ENCODE results near the gene COX8A.
A peak's percentile ranks its signal among the peaks of the same experiment; 100 is the strongest.

Gene COX8A

DNA sequence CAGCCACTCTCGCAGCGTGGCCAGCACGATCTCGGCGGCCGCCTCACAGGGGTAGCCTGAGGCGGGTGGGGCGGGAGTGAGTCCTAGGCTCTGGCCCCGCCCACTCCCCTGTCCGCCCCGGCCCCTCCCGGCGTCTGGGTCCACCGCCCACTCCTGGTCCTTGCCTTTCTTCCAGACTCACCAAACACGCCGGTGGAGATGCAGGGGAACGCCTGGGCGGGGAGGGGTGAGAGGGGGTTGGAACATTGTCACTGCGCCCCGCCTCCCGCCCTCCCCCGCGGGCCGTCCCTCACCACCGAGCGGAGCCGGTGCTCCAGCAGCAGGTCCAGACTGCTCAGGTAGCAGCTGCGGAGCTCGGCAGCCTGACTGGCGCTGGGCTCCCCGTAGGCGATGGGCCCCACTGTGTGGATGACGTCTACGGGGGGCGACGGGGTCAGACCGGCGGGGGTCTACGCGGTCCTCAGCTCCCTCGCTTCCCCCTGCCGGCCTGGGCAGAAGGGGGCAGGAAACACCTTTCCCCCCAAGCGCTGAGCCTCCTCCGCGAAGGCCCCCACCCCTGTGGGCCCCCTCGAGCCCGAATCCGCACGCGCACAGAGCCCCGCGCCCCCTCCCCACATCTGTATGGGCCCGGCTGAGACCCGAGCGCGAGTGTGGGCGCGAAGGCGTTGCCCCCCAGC, 25.1 kb downstream of the COX8A start:
- DNase-seq (ENCODE audit: low spot score), result peak; percentile 86
- TF ChIP-seq, protein P1, sequence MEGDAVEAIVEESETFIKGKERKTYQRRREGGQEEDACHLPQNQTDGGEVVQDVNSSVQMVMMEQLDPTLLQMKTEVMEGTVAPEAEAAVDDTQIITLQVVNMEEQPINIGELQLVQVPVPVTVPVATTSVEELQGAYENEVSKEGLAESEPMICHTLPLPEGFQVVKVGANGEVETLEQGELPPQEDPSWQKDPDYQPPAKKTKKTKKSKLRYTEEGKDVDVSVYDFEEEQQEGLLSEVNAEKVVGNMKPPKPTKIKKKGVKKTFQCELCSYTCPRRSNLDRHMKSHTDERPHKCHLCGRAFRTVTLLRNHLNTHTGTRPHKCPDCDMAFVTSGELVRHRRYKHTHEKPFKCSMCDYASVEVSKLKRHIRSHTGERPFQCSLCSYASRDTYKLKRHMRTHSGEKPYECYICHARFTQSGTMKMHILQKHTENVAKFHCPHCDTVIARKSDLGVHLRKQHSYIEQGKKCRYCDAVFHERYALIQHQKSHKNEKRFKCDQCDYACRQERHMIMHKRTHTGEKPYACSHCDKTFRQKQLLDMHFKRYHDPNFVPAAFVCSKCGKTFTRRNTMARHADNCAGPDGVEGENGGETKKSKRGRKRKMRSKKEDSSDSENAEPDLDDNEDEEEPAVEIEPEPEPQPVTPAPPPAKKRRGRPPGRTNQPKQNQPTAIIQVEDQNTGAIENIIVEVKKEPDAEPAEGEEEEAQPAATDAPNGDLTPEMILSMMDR (IDR thresholded peaks at IDR 0.05; ENCODE audit: extremely low read depth, missing control alignments), result no peak

DNA sequence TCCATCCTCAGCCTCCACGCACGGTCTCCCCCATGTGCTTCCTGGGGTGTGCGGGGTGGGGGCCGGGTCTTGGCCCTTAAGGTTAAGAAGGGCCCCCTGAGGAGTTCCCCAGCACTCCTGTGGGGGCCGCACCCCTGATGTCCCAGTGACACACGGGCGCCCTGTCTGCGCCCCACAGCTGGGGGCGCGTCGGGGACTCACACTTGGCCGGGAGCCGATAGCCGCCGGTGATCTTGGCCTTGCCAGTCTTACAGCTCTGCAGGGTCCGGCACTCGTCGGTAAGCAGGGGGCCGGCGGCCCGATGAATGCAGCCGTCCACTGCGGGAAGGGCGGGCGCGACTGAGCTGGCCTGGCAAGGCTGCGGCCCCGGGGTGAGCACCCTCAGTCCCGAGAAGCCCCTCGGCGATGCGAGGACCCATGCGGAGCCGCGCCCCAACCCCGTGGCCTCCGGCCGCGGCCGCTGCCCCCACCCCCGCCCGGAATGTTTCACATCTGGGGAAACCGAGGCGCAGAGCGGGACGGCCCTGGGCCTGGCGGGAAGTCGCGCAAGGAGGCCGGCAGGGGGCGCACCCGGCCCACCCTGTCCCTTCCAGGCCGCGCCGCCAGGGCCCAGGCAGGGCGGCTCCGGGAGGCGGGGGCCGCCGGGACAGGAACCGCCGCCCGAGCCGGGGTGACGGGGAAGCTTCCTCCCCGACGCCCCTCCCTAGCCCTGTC, 25.8 kb downstream of the COX8A start:
- DNase-seq (ENCODE audit: low spot score), result peak; percentile 97
- TF ChIP-seq, protein P1 (IDR thresholded peaks at IDR 0.05; ENCODE audit: extremely low read depth, missing control alignments), result peak; percentile 83

DNA sequence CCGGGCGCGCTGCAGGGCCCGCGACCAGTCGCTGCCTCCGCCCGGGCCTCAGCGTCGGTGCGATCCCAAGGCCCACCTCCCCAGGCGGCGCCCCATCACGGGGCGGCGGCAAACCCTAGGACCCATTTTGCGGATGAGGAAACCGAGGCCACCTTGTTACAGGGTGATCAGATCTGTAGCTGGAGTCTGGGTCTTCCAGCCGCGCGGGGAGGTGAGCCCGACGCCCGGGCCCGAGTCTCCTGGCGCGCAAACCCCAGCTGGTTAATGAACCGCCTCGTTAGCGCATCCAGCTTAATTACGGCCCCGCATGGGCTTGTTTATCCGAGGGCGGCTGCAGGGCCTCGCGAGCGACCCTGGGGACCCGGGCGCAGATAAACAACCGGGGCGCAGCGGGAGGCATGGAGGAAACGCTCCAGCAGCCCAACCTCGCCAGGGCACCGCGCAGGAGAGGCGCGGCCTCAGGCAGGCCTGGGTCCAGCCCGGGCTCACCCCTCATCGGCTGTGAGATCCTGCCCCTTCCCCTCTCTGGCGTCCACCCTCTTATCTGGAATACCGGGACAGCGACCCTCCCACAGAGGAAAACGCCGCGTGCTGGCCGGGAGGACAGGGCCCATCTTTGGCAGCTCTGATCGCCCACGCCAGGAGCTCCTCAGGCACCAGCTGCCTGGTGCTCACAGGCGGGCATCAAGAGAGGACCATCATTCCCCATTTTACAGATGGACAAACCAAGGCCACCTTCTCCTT, 26.5 kb downstream of the COX8A start:
- no peak for DNase-seq (ENCODE audit: low spot score)

DNA sequence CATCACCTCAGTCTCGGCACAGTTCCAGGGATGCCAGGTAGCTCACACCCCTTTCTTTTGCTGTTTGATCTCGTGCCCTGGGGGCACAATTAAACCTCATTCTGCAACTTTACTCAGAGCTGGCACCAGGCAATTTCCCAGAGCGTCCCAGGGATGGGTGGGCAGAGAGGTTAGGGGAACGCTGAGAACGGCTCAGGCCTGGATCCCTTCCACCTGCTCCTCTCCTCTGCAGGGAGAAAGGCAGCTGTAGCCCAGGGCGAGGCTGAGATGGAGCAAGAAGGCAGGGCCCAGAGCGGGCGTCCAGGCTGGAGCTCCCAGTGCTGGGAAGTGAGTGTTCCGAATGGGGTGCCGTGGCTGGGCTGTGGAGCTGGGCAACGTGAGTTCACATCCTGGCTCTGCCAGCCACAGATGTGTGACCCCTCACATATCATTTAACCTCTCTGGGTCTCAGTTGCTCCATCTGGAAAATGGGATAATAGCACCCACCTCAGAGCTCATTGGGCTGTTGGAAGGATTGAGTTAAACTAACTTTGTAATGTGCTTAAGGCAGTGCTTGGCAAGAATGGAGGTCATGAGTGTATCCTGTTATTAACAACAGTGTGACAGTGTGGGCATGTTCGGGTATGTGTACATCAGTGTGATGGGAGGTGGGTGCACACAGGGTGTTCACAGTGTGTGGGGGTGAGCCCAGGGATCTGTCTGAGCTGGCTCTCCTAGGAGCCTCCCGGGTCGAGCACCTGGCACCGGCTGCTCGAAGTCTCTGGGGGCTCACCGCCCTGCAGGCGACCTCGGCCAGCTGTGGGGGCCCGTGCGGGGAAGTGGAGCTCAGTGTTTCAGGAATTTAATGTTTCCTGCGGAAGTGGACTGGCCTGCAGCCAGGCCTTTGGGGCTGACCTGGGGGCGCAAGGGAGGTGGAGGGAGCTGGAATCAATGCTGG, 27.3 kb downstream of the COX8A start:
- no peak for DNase-seq (ENCODE audit: low spot score)

More for the DNA sequence above, 26.5 kb downstream of the COX8A start:
- TF ChIP-seq, protein P1 (IDR thresholded peaks at IDR 0.05; ENCODE audit: extremely low read depth, missing control alignments), result no peak

DNA sequence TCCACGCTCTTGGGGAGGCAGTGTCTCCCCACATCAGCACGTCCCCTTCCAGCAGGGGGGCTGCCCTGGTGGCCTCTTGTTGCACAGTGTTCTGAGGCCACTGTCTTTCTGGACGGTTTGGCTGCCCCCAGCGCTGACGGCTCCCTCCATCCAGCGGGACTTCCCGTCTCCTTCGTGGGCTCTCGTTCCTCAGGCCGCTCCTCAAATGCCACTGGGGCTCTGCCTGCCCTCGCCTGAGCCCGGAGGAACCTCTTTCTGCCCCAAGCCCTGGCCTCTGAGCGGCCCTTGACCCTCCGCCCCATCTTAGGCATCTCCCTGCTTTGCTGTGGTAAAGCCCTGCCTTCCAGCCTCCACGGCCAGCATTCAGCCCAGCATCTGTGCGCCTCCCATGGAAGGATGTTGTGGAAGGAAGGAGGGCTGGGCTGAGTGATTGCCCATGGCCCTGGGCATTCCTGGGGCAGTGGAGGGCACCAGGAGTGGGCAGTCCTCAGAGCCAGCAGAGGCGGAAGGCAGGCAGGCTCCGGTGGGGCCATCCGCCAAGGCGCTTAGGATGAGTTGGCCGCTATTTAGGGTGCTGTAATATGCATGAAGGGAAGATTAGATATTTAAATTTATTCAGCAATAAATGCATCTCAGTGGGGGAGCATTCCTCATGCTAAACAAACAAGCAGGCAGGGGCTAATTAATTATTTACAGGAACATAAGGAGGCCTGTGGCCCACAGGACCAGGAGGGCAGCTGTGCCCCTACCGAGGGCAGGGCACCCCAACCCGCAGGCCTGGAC, 29.6 kb downstream of the COX8A start:
- DNase-seq (ENCODE audit: low spot score), result no peak
- TF ChIP-seq, protein P1 (IDR thresholded peaks at IDR 0.05; ENCODE audit: extremely low read depth, missing control alignments), result no peak

More for the DNA sequence above, 27.3 kb downstream of the COX8A start:
- TF ChIP-seq, protein P1 (IDR thresholded peaks at IDR 0.05; ENCODE audit: extremely low read depth, missing control alignments), result no peak

DNA sequence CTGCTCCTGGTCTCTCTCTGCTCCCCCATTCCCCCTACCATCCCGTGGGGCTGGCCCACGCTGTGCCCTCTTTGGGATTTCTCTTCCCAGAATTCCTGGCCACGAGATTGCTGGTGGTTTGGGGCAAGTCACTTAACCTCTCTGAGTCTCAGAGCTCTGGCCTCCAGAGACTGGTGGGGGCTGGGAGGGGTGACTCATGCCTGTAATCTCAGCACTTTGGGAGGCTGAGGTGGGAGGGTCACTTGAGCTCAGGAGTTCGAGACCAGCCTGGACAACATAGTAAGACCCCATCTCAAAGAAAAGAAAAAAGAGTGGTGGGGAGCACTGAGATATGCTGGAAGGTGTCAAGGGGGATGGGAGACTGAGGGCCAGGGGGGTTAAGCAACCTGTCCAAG, 30.2 kb downstream of the COX8A start:
- DNase-seq (ENCODE audit: low spot score), result no peak
- TF ChIP-seq, protein P1 (IDR thresholded peaks at IDR 0.05; ENCODE audit: extremely low read depth, missing control alignments), result no peak
